Retinal pigment epithelial cell (primary cell): ENCODE data around the gene KRTAP10-7.
"Not testable (repeated sequence)": the region's sequence is repeated elsewhere in the genome, so short reads cannot be mapped to it uniquely, and the experiment has no call there.

Source experiments
- DNase-seq: peaks from one replicate; pipeline ENCODE4 v3.0.0-alpha.2; 2010; ENCODE audit warnings: low read depth
- H3K4me3 ChIP-seq: 2 replicates; pipeline ENCODE4 v1.5.1; 2011; ENCODE audit warnings: mild to moderate bottlenecking, low read length, control low read depth, moderate library complexity
- TF ChIP-seq, protein P1 (sequence below): conservative IDR thresholded peaks from 2 replicates; pipeline ENCODE4 v1.5.1; 2011; ENCODE audit warnings: low read depth, low read length, control low read depth, inconsistent platforms

KRTAP10-7 gene

DNA sequence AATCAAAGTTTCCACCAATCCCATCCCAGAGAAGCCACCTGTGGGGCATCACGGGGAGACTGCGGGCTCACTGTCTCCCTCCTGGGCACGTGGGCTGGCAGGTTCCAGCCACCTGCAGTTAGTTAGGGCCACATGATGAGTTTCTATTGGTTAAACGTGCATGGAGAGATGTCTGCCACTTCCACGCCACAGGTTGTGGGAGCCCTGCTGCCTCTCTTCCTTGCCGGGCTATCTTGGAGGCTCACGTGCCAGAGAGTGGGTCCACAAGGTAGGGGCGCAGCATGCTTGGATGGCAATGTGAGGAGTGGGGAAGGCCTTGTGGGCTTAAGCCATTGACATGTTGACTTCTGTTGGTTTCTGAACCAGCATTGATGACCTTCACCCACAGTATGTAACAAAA lies 3.5 kb downstream of the KRTAP10-7 start:
- DNase-seq: no peak
- TF ChIP-seq, protein P1, sequence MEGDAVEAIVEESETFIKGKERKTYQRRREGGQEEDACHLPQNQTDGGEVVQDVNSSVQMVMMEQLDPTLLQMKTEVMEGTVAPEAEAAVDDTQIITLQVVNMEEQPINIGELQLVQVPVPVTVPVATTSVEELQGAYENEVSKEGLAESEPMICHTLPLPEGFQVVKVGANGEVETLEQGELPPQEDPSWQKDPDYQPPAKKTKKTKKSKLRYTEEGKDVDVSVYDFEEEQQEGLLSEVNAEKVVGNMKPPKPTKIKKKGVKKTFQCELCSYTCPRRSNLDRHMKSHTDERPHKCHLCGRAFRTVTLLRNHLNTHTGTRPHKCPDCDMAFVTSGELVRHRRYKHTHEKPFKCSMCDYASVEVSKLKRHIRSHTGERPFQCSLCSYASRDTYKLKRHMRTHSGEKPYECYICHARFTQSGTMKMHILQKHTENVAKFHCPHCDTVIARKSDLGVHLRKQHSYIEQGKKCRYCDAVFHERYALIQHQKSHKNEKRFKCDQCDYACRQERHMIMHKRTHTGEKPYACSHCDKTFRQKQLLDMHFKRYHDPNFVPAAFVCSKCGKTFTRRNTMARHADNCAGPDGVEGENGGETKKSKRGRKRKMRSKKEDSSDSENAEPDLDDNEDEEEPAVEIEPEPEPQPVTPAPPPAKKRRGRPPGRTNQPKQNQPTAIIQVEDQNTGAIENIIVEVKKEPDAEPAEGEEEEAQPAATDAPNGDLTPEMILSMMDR: no peak
- no peak overlapping the region for H3K4me3 ChIP-seq

DNA sequence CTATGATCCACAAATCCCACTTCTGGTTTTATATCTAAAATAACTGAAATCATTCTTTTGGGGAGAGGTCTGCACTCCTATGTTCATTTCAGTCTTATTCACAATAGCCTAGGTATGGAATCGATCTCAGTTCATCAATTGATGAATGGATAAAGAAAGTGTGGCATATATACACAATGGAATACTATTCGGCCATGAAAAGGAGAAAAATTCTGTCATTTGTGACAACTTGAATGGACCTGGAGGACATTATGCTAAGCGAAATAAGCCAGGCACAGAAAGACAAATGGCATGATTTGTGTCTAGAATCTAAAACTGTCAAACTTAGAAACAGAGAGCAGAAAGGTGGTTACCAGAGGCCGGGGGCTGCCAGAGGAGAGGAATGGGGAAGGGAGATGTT lies 6.1 kb downstream of the KRTAP10-7 start:
- DNase-seq: no peak
- TF ChIP-seq, protein P1: no peak
- H3K4me3 ChIP-seq: no peak overlapping the region

DNA sequence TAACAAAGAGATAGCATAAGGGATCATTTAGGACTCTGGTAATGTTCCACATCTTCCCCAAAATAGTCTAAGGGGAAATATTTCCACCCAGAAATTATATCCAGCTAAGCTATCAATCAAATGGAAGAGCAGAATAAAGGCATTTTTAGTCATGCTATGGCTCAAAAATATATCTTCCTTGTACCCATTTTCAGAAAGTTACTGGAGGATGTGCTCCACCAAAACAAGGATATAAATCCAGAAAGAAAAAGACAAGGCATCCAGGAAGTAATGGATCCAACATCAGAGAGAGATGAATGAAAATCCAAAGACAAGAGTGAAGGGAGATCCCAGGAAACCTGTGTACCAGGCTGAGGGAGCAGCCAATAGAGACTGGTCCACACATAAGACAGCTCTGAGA lies 8.8 kb downstream of the KRTAP10-7 start:
- no peak overlapping the region for H3K4me3 ChIP-seq
- DNase-seq: no peak
- TF ChIP-seq, protein P1: no peak

DNA sequence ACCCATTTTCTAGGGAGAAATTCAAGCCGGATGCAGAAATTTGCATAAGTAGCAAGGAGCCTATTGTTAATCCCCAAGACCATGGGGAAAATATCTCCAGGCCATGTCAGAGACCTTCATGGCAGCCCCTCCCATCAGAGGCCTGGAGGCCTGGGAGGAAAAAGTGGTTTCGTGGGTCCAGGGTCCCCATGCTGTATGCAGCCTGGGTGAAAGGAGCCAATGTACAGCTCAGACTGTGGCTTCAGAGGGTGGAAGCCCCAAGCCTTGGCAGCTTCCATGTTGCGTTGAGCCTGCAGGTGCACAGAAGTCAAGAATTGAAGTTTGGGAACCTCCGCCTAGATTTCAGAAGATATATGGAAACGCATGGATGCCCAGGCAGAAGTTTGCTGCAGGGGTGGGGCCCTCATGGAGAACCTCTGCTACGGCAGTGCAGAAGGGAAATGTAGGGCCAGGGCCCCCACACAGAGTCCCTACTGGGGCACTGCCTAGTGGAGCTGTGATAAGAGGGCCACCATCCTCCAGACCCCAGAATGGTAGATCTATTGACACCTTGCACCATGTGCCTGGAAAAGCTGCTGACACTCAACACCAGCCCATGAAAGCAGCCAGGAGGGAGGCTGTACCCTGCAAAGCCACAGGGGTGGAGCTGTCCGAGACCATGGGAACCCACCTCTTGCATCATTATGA lies 9.9 kb downstream of the KRTAP10-7 start:
- H3K4me3 ChIP-seq, DNase-seq: not testable (repeated sequence)

DNA sequence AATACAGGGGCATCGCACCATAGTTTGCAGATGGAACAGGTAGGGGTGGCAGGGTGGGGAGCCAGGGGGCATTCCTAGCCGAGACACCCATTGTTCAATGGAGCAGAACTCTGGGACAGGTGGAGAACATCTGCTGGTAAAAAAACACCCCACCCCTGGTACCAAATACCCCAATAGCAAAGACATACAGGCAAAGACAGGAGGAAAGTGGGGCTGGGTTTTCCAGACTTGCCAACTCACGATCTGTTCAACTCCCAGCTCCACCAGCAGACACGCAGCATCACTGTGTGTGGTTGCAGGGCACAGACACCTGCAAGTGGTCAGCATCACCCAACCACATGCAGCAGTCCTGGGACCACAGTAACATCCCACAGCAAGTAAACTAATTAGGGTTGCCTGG lies 11.2 kb downstream of the KRTAP10-7 start:
- no peak overlapping the region for H3K4me3 ChIP-seq
- TF ChIP-seq, protein P1: no peak
- DNase-seq: no peak

DNA sequence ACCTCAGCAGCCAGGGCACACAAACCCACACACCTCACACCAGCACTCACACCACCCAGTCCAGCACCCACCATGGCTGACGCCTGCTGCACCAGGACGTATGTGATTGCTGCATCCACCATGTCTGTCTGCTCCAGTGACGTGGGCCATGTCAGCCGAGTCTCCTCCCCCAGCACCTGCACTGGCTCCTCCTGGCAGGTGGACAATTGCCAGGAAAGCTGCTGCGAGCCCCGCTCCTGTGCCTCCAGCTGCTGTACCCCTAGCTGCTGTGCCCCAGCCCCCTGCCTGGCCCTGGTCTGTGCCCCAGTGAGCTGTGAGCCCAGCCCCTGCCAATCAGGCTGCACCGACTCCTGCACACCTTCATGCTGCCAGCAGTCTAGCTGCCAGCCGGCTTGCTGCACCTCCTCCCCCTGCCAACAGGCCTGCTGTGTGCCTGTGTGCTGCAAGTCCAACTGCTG lies 11.7 kb downstream of the KRTAP10-7 start, which contains the start of gene KRTAP10-8:
TSS of gene KRTAP10-8 (plus strand) at position 51 of the 458 bp plus-strand sequence. CDS start at position 73, 22 bp downstream.
- no peak within 1 kb of the TSS for H3K4me3 ChIP-seq
- no peak for DNase-seq
- TF ChIP-seq, protein P1: no peak

DNA sequence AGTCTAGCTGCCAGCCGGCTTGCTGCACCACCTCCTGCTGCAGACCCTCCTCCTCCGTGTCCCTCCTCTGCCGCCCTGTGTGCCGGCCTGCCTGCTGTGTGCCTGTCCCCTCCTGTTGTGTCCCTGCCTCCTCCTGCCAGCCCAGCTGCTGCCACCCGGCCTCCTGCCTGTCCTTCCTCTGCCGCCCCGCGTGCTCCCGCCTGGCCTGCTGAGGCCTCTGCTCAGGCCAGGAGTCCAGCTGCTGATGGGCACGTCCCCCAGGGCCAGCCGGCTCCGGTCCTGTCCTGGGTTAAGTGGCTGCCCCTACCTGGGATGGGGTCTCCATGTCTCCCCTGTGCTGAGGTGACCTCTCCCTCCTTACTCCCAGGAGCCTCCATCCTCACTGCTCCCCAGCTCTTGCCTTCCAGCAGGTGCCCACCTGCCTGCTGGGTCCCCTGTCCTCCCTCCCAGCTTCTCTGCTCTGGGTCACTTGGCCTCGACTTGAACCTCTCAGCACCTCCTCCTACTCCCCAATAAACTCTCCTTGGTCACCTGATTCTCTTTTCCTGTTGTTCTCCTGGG lies 12.4 kb downstream of the KRTAP10-7 start:
- H3K4me3 ChIP-seq: no peak overlapping the region
- no peak for DNase-seq
- TF ChIP-seq, protein P1: no peak
